ENCODE results near the gene SCNM1. TPM values are rescaled to one million over a fixed set of nuclear protein-coding genes. Genes with fewer than 3 reads are reported as not detected.

Gene SCNM1
- total RNA-seq, 1 donor, result 38.0 TPM

DNA sequence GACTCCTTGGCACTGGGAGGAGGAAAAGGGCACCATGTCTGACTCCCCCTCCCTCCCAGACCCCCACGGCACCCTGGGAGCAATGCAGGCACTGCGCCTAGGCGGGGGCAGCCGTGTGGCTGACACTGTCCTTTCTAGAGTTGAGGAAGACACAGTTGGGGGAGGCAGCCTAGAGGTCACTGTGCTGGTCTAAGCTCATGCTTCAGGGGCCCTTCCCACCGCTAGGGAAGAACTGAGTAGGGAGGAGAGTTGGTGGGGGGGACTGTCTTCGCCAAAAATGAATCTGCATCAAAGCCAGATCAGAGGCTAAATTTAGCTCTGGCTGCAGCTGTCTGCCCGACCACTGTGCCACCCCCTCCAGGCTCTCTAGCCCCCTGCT, 22.9 kb upstream of the SCNM1 start:
- TF ChIP-seq, protein P1, sequence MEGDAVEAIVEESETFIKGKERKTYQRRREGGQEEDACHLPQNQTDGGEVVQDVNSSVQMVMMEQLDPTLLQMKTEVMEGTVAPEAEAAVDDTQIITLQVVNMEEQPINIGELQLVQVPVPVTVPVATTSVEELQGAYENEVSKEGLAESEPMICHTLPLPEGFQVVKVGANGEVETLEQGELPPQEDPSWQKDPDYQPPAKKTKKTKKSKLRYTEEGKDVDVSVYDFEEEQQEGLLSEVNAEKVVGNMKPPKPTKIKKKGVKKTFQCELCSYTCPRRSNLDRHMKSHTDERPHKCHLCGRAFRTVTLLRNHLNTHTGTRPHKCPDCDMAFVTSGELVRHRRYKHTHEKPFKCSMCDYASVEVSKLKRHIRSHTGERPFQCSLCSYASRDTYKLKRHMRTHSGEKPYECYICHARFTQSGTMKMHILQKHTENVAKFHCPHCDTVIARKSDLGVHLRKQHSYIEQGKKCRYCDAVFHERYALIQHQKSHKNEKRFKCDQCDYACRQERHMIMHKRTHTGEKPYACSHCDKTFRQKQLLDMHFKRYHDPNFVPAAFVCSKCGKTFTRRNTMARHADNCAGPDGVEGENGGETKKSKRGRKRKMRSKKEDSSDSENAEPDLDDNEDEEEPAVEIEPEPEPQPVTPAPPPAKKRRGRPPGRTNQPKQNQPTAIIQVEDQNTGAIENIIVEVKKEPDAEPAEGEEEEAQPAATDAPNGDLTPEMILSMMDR (IDR thresholded peaks at IDR 0.05; ENCODE audit: insufficient read depth, low read length), result no peak
- no peak for DNase-seq (ENCODE audit: low read depth)
- no peak overlapping the region for H3K4me3 ChIP-seq (ENCODE audit: low read depth, low read length)

DNA sequence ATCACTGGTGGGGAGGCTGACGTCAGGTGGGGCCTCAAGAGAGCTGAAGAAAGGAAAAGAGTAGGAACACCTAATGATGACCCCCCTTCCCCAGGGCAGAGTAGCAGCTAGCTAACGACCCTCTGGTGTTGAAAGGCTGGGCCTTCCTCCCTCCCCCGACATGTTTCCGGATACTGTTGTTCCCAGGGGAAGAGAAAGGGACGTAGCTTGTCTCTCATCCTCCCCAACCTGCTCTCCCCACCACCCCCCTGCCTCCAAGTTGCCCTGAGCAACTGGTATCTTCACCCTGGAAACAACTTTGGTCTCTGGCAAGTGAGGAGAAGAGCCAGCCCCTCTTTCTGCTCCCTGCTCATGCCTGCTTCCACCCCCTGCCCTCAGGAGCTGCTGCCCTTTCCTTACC, 22.0 kb upstream of the SCNM1 start:
- TF ChIP-seq, protein P1 (IDR thresholded peaks at IDR 0.05; ENCODE audit: insufficient read depth, low read length), result no peak
- H3K4me3 ChIP-seq (ENCODE audit: low read depth, low read length), result no peak overlapping the region
- DNase-seq (ENCODE audit: low read depth), result no peak

DNA sequence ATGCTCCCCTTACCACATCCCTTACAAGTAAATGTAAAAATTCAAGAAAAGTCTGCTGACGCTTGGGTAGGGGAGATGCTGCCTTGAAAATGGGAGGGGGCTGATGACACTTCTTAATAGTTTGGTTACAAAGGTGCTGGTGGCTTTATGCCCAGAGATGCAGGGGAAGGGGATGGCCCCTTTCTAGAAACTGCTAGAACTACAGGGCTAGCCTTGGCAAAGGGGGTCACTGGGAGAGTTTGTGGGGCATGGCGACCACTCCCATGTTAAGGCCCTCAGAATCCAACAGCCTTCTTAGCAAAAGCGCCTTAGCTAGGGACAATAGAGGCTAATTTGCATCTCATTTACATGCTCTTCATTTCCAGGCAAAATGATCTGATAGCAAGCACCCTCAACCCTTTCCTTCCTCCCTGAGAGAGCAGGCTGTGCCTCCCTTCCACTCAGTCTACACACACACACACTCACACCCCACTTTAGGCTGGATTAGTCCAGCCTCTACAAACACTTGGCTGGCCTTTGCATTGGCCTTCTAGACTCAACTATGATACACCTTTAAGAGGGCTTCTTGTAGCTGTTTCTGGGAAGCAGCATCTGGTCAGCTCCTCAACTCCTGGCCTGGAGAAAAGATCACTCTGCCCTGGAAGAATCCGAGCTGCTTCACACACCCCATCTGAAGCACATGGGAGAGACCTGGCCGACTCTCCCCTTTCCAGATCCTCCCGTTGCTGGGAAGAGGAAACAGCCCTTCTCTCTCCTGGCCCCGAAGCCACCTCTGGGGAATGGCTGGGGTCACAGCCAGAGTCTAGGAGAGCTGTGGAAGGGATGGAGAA, 21.3 kb upstream of the SCNM1 start:
- H3K4me3 ChIP-seq (ENCODE audit: low read depth, low read length), result no peak overlapping the region
- peak; percentile 15 for DNase-seq (ENCODE audit: low read depth)

DNA sequence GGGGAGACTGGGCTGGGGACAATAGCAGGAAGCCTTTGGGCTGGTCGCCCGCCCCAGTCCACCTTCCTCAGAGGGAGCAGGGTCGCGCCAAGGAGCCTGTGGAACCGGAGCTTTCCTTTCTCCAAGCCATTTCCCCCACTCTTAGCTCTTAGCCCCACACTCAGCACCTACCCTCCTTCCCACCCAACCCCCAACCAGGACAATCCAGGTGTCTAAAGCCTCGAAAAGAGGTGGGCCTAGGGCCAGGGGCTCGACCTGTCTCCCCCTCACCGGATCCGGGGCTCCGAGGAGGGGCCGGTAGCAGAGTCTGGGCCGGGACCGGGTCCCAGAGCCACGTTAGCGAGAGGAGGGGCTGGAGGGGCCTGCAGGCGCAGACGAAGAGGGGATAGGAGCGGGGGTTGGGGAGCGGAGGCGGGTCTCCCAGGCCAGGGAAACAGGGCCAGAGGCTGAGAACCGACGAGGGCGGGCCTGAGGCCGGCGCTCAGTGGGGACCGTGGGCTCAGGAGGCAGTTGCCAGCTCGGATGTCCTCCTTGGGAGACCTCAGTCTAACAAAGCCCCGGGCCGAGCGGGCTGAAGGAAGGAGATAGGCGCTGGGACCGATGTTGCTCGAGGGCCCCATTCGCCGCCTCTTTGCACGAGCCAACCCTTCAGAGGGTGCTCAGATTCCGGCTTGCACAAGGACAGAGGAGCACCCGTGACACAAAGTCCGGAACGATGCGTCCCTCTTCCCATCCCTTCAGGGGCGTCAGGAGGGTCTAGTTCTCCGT, 20.5 kb upstream of the SCNM1 start:
- TF ChIP-seq, protein P1 (IDR thresholded peaks at IDR 0.05; ENCODE audit: insufficient read depth, low read length), result no peak
- peak overlapping the region; percentile 79 for H3K4me3 ChIP-seq (ENCODE audit: low read depth, low read length)
- no peak for DNase-seq (ENCODE audit: low read depth)

More for the DNA sequence above, 21.3 kb upstream of the SCNM1 start:
- TF ChIP-seq, protein P1 (IDR thresholded peaks at IDR 0.05; ENCODE audit: insufficient read depth, low read length), result no peak

DNA sequence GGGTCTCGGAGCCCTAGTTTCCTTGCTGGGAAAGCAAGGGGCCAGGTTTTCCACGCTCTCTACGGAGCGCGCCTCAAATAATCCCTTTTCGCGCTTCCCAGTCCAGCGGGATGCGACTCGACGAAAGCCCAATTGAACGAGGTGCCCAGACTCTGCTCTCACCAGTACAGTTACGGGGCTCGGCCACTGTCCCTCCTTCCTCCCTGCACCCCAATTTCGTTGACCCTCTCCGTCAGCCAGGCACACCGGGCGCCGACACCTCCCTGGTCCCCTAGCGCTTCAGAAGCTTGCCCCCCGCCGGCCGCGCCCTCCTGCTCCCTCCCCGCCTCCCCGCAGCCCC, 19.9 kb upstream of the SCNM1 start:
- TF ChIP-seq, protein P1 (IDR thresholded peaks at IDR 0.05; ENCODE audit: insufficient read depth, low read length), result no peak
- H3K4me3 ChIP-seq (ENCODE audit: low read depth, low read length), result peak overlapping the region; percentile 79
- DNase-seq (ENCODE audit: low read depth), result peak; percentile 7

DNA sequence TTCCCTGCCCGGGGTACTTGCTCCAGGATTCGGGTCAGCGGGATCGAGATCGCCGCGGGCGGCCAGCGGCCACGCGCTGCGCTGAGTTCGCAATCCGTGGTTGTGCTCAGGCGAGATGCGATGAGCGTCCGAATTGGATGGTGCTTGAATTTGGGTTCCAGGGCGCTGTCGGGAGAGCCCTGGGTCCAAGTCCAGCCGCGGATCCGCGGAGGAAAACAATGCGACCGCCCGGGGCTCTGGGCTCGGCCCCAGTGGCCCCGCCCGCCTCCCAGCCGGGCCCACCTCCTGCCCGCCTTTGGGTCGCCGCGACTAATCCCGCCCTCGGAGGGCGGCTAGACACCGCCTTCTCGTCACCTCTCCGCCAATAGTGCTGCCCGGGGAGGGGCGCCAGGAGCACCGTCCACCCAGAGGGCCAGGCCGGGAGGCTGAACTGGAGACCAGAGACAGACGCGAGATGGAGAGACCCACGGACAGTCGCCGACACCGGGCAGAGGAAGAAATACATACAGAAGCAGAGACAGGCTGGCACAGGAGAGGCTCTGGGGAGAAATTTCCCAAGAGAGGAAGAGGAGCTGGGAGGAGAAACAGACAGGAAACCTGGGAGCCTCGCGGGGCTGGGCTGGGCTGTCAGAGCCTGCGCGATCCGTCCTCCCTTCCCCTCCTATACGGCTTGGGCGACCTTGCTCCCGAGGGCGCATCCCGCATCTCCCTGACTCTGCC, 19.4 kb upstream of the SCNM1 start, which contains the start of gene SEMA6C:
TSS of gene SEMA6C (minus strand) at position 220 of the 720 bp plus-strand sequence. CDS start 4,010 bp downstream, outside the sequence.
- DNase-seq (ENCODE audit: low read depth), result peak; percentile 88
- H3K4me3 ChIP-seq (ENCODE audit: low read depth, low read length), result peak within 1 kb of the TSS; percentile 79
- TF ChIP-seq, protein P1 (IDR thresholded peaks at IDR 0.05; ENCODE audit: insufficient read depth, low read length), result no peak

Data from fibroblast of the aortic adventitia (primary cell).